ENCODE data around the gene PITPNC1.
"Not testable (repeated sequence)": the region's sequence is repeated elsewhere in the genome, so short reads cannot be mapped to it uniquely, and the experiment has no call there.

DNA sequence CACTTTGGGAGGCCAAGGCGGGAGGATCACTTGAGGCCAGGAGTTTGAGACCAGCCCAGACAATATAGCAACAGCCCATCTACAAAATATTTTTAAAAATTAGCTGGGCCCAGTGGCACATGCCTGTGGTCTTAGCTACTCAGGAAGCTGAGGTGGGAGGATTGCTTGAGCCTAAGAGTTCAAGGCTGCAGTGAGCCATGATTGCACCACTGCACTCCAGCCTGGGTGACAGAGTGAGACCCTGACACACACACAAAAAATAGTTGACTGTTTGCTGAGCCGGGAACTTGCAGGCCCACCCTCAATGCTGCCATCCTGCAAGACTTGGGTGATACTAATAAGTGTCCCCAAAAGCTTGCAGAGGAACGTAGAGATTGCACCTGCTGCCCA is 271.8 kb downstream of the PITPNC1 start:
- not testable (repeated sequence) for TF ChIP-seq POLR2A (IDR thresholded peaks at IDR 0.05; ENCODE audit: low read depth, low read length); POLR2AphosphoS5 (IDR thresholded peaks at IDR 0.05; ENCODE audit: insufficient read depth, low read depth, low read length)

Measured in endothelial cell of umbilical vein (primary cell).